Measurements from ENCODE around the gene KHDC1L.

DNA sequence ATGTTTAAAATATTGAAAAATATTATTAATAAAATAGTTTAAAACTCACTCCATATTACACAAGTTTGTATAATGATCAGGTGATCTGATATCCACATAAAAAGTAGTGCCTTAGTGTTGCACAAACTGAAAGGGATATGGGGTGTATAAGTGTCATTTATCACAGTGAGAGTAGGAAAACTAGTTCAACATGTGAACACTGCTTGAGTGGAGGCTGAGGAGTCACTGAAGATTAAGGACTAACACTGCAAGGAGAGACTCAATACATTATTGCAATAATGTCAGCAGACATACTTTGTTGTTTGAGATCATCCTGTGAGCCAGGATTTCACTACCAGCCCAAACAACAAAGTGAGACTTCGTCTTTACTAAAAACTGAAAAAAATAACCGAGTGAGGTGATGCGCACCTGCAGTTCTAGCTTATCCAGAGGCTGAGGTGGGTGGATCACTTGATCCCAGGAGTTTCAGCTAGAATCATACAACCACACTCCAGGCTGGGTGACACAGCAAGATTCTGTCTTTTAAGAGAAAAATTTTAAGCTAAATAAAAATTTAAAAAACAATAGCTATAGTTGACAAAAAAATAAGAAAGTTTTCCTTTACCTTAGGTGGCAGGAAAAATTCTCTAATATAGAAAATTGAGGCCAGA, 2.4 kb upstream of the KHDC1L start:
- TF ChIP-seq, protein P1, sequence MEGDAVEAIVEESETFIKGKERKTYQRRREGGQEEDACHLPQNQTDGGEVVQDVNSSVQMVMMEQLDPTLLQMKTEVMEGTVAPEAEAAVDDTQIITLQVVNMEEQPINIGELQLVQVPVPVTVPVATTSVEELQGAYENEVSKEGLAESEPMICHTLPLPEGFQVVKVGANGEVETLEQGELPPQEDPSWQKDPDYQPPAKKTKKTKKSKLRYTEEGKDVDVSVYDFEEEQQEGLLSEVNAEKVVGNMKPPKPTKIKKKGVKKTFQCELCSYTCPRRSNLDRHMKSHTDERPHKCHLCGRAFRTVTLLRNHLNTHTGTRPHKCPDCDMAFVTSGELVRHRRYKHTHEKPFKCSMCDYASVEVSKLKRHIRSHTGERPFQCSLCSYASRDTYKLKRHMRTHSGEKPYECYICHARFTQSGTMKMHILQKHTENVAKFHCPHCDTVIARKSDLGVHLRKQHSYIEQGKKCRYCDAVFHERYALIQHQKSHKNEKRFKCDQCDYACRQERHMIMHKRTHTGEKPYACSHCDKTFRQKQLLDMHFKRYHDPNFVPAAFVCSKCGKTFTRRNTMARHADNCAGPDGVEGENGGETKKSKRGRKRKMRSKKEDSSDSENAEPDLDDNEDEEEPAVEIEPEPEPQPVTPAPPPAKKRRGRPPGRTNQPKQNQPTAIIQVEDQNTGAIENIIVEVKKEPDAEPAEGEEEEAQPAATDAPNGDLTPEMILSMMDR (IDR thresholded peaks at IDR 0.05): no peak
- TF ChIP-seq POLR2AphosphoS5 (IDR thresholded peaks at IDR 0.05) (no peak), EP300 (IDR thresholded peaks at IDR 0.05) (no peak), POLR2A (IDR thresholded peaks at IDR 0.05) (no peak)
